Mesenchymal stem cell (in vitro differentiated cells and primary cell): ENCODE results near the gene UTS2R.

Source experiments
- DNase-seq: peaks from one replicate; pipeline ENCODE4 v3.0.0-alpha.2; 2013
- H2AFZ ChIP-seq: one replicate; pipeline ENCODE4 v1.6.1; 2013; ENCODE audit warnings: low read depth, mild to moderate bottlenecking, control low read depth, inconsistent platforms, low read length, moderate library complexity
- H2AK5ac ChIP-seq: 2 replicates; pipeline ENCODE4 v1.6.1; 2013; ENCODE audit warnings: low read length, moderate library complexity, mild to moderate bottlenecking, inconsistent platforms; ENCODE audit not compliant: severe bottlenecking
- H2BK120ac ChIP-seq: one replicate; pipeline ENCODE4 v1.6.1; 2013; ENCODE audit warnings: low read depth, mild to moderate bottlenecking, inconsistent platforms, low read length, moderate library complexity
- H2BK12ac ChIP-seq, 2 experiments: one replicate each; pipeline ENCODE4 v1.6.1; 2013; ENCODE audit warnings: inconsistent platforms in 2 of 2, low read length in 2 of 2, mild to moderate bottlenecking in 2 of 2, moderate library complexity in 2 of 2, control low read depth in 1 of 2
- H2BK15ac ChIP-seq: one replicate; pipeline ENCODE4 v1.6.1; 2013; ENCODE audit warnings: mild to moderate bottlenecking, low read depth, inconsistent platforms; ENCODE audit not compliant: poor library complexity, severe bottlenecking
- H2BK5ac ChIP-seq: 2 replicates; pipeline ENCODE4 v1.6.1; 2013; ENCODE audit warnings: low read depth, mild to moderate bottlenecking, low read length, control low read depth, inconsistent platforms; ENCODE audit not compliant: poor library complexity, severe bottlenecking
- H3K14ac ChIP-seq, 2 experiments: one replicate each; pipeline ENCODE4 v1.6.1; 2013; ENCODE audit warnings: inconsistent platforms in 2 of 2, low read length in 2 of 2, control low read depth in 1 of 2, mild to moderate bottlenecking in 1 of 2, moderate library complexity in 1 of 2
- H3K18ac ChIP-seq, 2 experiments: one replicate each; pipeline ENCODE4 v1.6.1; 2013; ENCODE audit warnings: inconsistent platforms in 2 of 2, low read length in 2 of 2, control low read depth in 1 of 2, low read depth in 1 of 2, mild to moderate bottlenecking in 1 of 2
- H3K23ac ChIP-seq, 2 experiments: one replicate each; pipeline ENCODE4 v1.6.1; 2013; ENCODE audit warnings: inconsistent platforms in 2 of 2, low read length in 2 of 2, mild to moderate bottlenecking in 2 of 2, moderate library complexity in 2 of 2, control low read depth in 1 of 2
- H3K27ac ChIP-seq: 2 replicates; pipeline ENCODE4 v1.5.1; 2013; ENCODE audit warnings: mild to moderate bottlenecking, moderate library complexity, low read length, control low read depth, inconsistent platforms; ENCODE audit not compliant: poor library complexity, severe bottlenecking
- H3K27me3 ChIP-seq, 2 experiments: 2 replicates each; pipeline versions ENCODE4 v1.6.1 to v1.7.0; 2013; ENCODE audit warnings: low read length in 2 of 2, mild to moderate bottlenecking in 2 of 2, moderate library complexity in 2 of 2, control low read depth in 1 of 2, inconsistent platforms in 1 of 2; ENCODE audit not compliant: control insufficient read depth in 1 of 2, insufficient read depth in 1 of 2
- H3K36me3 ChIP-seq, 2 experiments: 2 replicates each; pipeline versions ENCODE4 v1.6.1 to v1.7.0; 2013; ENCODE audit warnings: low read length in 2 of 2, control low read depth in 1 of 2, inconsistent platforms in 1 of 2, low read depth in 1 of 2, mild to moderate bottlenecking in 1 of 2; ENCODE audit not compliant: insufficient read depth in 2 of 2, control insufficient read depth in 1 of 2
- H3K4ac ChIP-seq, 2 experiments: one replicate each; pipeline ENCODE4 v1.6.1; 2013; ENCODE audit warnings: inconsistent platforms in 2 of 2, low read length in 2 of 2, mild to moderate bottlenecking in 2 of 2, moderate library complexity in 2 of 2, control low read depth in 1 of 2, low read depth in 1 of 2
- H3K4me1 ChIP-seq: 2 replicates; pipeline ENCODE4 v1.6.1; 2013; ENCODE audit warnings: low read depth, low read length, control low read depth; ENCODE audit not compliant: control insufficient read depth, insufficient read depth
- H3K4me2 ChIP-seq: 2 replicates; pipeline ENCODE4 v1.6.1; 2013; ENCODE audit warnings: low read length, mild to moderate bottlenecking, inconsistent platforms; ENCODE audit not compliant: poor library complexity, severe bottlenecking
- H3K4me3 ChIP-seq, 2 experiments: 2 replicates each; pipeline versions ENCODE4 v1.5.1 to v1.7.0; 2013; ENCODE audit warnings: low read length in 2 of 2, mild to moderate bottlenecking in 2 of 2, control low read depth in 1 of 2, low read depth in 1 of 2; ENCODE audit not compliant: insufficient read depth in 1 of 2
- H3K79me1 ChIP-seq: replicated peaks from 2 replicates; pipeline ENCODE4 v1.6.1; 2013; ENCODE audit warnings: mild to moderate bottlenecking, control low read depth, low read length, inconsistent platforms; ENCODE audit not compliant: poor library complexity, severe bottlenecking
- H3K9ac ChIP-seq: 2 replicates; pipeline ENCODE4 v1.7.0; 2013; ENCODE audit warnings: mild to moderate bottlenecking, low read length, moderate library complexity
- H3K9me3 ChIP-seq: 2 replicates; pipeline ENCODE4 v1.7.0; 2013; ENCODE audit warnings: mild to moderate bottlenecking, low read length; ENCODE audit not compliant: control insufficient read depth
- H4K8ac ChIP-seq: one replicate; pipeline ENCODE4 v1.6.1; 2013; ENCODE audit warnings: inconsistent platforms, mild to moderate bottlenecking, low read length, moderate library complexity
- H4K91ac ChIP-seq: one replicate; pipeline ENCODE4 v1.6.1; 2013; ENCODE audit warnings: mild to moderate bottlenecking, low read length, inconsistent platforms
- WGBS: methylation state at CpG from one replicate; pipeline ENCODE4 v1.1.7; 2013; ENCODE audit warnings: mixed read lengths; 5-methylcytosine and 5-hydroxymethylcytosine counted together

Gene UTS2R

DNA sequence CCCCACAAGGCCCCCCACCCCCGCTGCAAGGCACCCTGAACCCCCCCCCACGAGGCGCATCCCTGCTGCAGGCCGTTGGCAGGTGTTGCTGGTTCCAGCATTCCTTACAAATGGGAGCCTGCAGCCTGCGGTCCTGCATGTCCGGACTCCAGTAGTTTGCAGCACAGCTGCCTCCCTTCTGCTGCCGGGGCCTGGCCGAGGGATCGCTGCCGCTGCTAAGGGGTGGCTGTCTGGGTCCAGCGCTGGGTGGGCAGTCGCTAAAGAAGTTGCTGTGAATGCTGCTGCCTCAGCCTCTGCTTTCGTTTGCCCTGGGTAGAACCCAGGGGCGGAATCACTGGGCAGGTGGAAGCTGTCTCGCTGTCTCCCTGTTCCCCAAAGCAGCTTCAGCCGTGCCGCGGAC, 11.8 kb downstream of the UTS2R start:
- Histone ChIP-seq H3K79me1 (no peaks in the 10 kb centered on the region), H3K4ac (no peak overlapping the region), H2BK15ac (no peak overlapping the region), H3K4me1 (peaks cover 22% of the 10 kb centered on the region), H3K14ac (no peak overlapping the region), H2AFZ (no peak overlapping the region), H3K9me3 (no peaks in the 10 kb centered on the region), H3K36me3 (peaks cover 0 to 3% of the 10 kb centered on the region in 2 experiments), H3K9ac (no peak overlapping the region), H3K27me3 (peaks cover 31 to 47% of the 10 kb centered on the region in 2 experiments), H4K8ac (no peak overlapping the region), H3K18ac (no peak overlapping the region), H2AK5ac (no peak overlapping the region), H3K4me2 (no peak overlapping the region), H4K91ac (no peak overlapping the region), H3K23ac (no peak overlapping the region), H3K27ac (no peak overlapping the region), H3K4me3 (no peak overlapping the region), H2BK12ac (no peak overlapping the region), H2BK5ac (no peak overlapping the region), H2BK120ac (no peak overlapping the region)
- no peak for DNase-seq
- WGBS = 84% methylated on average over 18 of the region's 18 CpGs

DNA sequence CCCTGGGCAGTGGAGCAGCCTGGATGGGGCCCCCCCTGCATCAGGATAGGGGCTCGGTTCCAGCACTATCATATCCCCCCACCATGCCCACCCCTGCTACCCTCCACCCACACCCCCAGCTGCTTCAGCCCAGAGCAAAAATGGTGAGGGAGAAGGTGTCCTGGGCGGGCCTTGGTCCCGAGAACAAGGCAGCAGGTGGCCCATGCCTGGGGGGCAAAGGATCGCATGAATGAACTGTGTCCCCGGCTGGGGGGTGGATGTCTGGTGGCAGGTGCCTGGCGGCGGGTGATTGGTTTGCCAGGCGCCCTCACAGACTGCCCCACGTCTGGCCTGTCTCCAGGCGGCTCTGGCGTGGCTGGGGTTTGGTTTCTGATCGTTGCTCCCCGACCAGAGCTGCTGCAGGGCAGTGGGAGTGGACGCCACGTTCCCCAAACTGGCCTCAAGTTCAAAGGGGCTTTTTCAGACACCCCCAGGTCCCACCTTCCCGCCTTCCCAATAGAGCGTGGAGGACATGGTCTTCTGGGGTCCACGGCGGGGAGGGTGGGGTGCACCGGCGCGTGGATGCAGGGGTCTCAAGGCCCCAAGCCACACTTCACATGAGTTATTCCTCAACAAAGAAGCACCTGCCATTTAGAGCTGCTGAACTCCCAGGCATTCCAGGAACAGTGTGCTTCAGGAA, 12.6 kb downstream of the UTS2R start:
- H4K8ac ChIP-seq = no peak overlapping the region
- no peak overlapping the region for H3K4me2 ChIP-seq
- no peak overlapping the region for H3K27ac ChIP-seq
- H2AFZ ChIP-seq = no peak overlapping the region
- peaks cover 0 to 3% of the 10 kb centered on the region in 2 experiments for H3K36me3 ChIP-seq
- H3K4ac ChIP-seq = no peak overlapping the region
- no peaks in the 10 kb centered on the region for H3K9me3 ChIP-seq
- no peak overlapping the region for H3K4me3 ChIP-seq
- H2BK12ac ChIP-seq = no peak overlapping the region
- no peak overlapping the region for H3K18ac ChIP-seq
- H2BK15ac ChIP-seq = no peak overlapping the region
- no peaks in the 10 kb centered on the region for H3K79me1 ChIP-seq
- no peak overlapping the region for H3K14ac ChIP-seq
- no peak for DNase-seq
- H3K23ac ChIP-seq = no peak overlapping the region
- no peak overlapping the region for H2AK5ac ChIP-seq
- H4K91ac ChIP-seq = no peak overlapping the region
- H2BK5ac ChIP-seq = no peak overlapping the region
- H3K4me1 ChIP-seq = peaks cover 22% of the 10 kb centered on the region
- whole genome bisulfite sequencing = 83% methylated on average over 21 of the region's 22 CpGs
- peaks cover 26 to 42% of the 10 kb centered on the region in 2 experiments for H3K27me3 ChIP-seq
- H3K9ac ChIP-seq = no peak overlapping the region
- no peak overlapping the region for H2BK120ac ChIP-seq

DNA sequence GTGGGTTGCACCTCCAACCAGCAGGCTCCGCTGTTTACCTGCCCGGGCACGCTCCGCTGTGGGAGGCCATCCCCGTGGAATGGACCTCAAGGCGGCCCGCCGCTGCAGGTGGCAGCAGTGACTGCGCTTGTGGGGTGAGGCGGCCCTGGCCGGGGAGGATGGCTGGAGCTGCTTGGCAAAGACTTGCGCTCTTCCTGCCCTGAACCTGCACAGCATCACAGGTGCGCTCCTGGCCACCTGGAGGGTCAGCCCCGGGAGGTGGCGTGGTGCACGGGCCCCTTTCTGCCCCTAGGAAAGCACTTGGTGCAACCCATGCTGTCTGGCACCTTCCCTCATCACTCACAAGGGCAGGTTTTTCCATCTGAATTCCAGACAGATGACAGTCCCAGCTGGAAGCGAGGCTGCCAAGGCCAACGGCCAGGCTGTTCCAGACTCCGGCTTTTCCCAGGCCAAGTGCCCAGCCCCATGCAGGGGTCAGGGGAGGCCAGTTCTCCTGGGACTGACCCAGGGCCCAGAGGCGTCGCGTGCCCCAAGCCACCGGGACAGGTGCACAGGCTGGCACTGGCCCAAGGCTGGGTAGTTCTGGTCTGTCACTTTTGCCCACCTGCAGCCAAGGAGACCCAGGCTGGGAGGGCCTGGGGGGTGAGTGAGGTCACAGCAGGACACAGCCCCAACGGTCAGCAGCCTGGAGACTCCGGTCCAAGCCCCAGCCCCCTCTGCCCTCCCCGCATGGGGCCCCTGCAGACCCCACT, 13.3 kb downstream of the UTS2R start:
- Histone ChIP-seq H3K18ac (no peak overlapping the region), H4K91ac (no peak overlapping the region), H3K23ac (peak overlapping the region in 1 of 2 experiments; percentile 16), H3K14ac (no peak overlapping the region), H2BK120ac (no peak overlapping the region), H3K4me1 (peaks cover 21% of the 10 kb centered on the region), H3K9me3 (no peaks in the 10 kb centered on the region), H3K36me3 (no peaks in the 10 kb centered on the region), H2BK5ac (no peak overlapping the region), H3K27me3 (peaks cover 23 to 37% of the 10 kb centered on the region in 2 experiments), H3K9ac (no peak overlapping the region), H2AK5ac (no peak overlapping the region), H3K27ac (no peak overlapping the region), H3K79me1 (no peaks in the 10 kb centered on the region), H3K4me3 (no peak overlapping the region), H3K4ac (no peak overlapping the region), H2AFZ (no peak overlapping the region), H3K4me2 (no peak overlapping the region), H2BK12ac (no peak overlapping the region), H4K8ac (no peak overlapping the region), H2BK15ac (no peak overlapping the region)
- 73% methylated on average over 25 of the region's 26 CpGs for whole genome bisulfite sequencing
- DNase-seq = peak; percentile 22

DNA sequence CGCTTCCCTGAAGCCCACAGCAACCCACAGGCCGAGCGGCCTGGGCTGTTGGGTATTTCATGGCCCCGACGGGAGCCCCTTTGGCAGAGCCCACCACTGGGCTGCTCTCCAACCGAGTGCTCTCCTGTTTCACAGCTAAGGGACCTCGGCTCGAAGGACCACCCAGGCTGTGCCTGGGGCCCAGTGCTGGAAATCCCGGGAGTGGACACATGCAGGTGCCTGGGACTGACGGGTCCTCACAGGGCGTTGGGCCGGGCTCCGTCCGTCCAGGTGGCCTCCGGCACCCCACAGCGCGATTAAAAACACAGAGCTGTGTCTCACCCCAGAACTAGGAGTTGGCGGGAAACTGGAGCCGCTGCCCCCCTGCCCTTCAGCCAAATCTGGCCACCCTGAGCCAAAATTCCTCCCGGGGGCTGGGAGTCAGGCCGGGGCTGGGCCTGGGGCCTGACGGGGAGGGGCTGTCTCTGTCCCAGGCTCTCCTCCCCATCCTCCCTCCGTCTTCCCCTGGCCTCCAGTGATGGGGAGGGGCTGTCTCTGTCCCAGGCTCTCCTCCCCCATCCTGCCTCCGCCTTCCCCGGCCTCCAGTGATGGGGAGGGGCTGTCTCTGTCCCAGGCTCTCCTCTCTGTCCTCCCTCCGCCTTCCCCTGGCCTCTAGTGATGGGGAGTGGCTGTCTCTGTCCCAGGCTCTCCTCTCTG, 14.1 kb downstream of the UTS2R start:
- no peak overlapping the region for H3K4me3 ChIP-seq
- no peak overlapping the region for H3K4me2 ChIP-seq
- H3K9ac ChIP-seq = no peak overlapping the region
- no peaks in the 10 kb centered on the region for H3K9me3 ChIP-seq
- H3K27me3 ChIP-seq = peaks cover 20 to 32% of the 10 kb centered on the region in 2 experiments
- H3K14ac ChIP-seq = no peak overlapping the region
- 83% methylated on average over 19 of the region's 26 CpGs for WGBS
- no peak overlapping the region for H4K8ac ChIP-seq
- H3K23ac ChIP-seq = no peak overlapping the region
- H2BK5ac ChIP-seq = no peak overlapping the region
- peaks cover 0 to 4% of the 10 kb centered on the region in 2 experiments for H3K36me3 ChIP-seq
- peaks cover 21% of the 10 kb centered on the region for H3K4me1 ChIP-seq
- H3K79me1 ChIP-seq = no peaks in the 10 kb centered on the region
- H2AFZ ChIP-seq = no peak overlapping the region
- no peak overlapping the region for H2BK120ac ChIP-seq
- DNase-seq = no peak
- H3K18ac ChIP-seq = no peak overlapping the region
- H2BK12ac ChIP-seq = no peak overlapping the region
- no peak overlapping the region for H2BK15ac ChIP-seq
- H3K4ac ChIP-seq = no peak overlapping the region
- H4K91ac ChIP-seq = no peak overlapping the region
- no peak overlapping the region for H2AK5ac ChIP-seq
- no peak overlapping the region for H3K27ac ChIP-seq
